SHP77 (cell line): ENCODE results near the gene ACSS1.

Experiments used
- DNase-seq, 2 experiments: peaks; one replicate each; lab custom pipeline; 2025; lab: John Stamatoyannopoulos, UW

Gene ACSS1

DNA sequence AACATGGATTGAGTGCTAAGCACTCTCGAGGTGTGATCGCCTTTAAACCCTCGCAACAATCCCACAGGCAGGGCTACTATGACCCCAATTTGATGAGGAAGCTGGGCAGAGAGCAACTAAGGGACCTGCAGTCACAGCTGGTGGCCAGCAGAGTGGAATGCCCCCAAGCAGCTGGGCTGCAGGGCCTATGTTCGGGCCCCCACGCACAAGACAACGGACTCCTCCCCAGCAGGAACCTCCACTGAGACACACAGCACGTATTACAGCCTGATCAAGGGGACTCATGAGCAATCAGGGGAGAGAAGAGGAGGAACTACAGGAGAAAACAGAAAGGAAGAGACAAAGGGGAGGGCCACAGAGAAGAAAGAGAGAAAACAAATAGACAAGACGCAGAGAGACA lies 87.2 kb downstream of the ACSS1 start:
- no peak for DNase-seq

DNA sequence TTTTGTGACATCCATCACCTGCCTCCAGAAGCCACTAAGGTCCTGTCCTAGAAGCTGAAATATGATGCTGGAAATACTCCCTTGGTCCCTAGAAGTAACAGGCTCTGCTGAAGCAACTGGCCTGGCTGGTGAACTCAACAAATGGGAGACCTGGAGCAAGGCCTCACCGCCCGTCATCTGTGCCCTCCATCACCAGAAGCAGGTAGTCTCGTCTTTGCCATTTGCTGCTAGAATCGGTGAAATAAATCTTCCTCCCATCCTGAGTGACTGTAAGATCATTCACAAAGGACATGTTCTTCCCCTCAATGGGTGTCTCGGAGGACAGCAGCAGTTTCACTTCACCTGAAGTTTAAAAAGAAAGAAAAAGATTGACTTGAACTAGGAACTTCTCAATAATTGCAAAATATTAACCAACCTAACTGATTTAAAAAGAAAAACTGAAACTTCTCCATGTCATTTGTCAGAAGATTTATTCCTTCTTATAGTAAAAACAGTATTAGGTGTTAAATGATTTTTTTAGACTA lies 87.8 kb downstream of the ACSS1 start:
- DNase-seq, result no peak

GRCh38 chr20:24969186-24970029 lies 88.5 kb downstream of the ACSS1 start:
- DNase-seq, result no peak

DNA sequence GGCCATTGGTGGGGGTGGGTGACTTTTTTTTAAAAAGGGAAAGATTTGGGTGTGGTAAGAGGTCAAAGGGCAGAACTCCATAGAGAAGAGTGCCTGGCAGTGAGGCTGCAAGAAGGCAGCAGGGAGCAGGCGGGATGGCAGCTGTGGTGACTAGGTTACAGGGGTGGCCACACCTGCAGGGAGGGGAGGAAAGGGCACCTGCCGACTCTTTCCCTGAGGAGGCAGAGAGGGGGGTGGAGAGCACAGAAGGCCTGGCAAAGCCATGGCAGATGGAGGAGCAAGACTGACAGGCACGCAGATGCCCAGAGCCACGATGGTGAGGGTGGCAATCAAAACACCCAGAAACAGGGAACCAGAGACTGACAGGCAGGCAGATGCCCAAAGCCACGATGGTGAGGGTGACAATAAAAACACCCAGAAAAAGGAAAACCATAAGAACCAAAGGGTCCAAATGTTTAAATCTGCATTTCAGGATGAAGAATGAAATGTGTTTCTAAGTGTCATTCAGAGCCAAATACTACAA lies 89.6 kb downstream of the ACSS1 start:
- peak in 1 of 2 experiments; percentile 32 for DNase-seq

DNA sequence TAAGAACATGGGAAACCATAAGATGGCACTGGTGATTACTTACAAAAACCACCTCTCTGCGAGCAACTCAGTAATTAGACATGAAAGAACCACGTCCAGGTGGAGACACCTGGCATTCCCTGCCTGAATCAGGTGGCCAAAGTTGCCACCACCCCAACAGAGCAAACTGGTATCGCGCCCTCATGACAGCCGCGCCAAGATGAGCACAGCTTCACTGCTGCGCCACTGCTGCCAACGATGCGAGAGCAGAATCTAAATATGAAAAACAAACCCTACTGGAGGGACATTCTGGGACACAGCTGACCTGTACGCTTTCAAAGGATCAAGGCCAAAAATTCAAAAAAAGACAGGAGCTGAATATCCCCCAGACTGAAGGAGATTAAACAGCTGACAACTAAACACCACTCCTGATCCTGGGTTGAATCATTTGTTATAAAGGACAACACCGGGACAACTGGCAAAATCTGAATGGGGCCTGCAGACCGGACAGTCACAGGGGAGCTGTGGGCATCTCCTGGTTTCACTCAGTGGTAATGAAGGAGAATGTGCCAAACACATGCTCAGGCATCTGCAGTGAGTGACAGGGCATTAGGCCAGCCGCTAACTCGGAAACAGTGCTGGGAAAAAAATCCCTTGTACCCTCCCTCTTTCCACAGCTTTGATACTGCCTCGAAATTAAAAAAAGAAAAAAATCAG lies 91.5 kb downstream of the ACSS1 start:
- no peak for DNase-seq

DNA sequence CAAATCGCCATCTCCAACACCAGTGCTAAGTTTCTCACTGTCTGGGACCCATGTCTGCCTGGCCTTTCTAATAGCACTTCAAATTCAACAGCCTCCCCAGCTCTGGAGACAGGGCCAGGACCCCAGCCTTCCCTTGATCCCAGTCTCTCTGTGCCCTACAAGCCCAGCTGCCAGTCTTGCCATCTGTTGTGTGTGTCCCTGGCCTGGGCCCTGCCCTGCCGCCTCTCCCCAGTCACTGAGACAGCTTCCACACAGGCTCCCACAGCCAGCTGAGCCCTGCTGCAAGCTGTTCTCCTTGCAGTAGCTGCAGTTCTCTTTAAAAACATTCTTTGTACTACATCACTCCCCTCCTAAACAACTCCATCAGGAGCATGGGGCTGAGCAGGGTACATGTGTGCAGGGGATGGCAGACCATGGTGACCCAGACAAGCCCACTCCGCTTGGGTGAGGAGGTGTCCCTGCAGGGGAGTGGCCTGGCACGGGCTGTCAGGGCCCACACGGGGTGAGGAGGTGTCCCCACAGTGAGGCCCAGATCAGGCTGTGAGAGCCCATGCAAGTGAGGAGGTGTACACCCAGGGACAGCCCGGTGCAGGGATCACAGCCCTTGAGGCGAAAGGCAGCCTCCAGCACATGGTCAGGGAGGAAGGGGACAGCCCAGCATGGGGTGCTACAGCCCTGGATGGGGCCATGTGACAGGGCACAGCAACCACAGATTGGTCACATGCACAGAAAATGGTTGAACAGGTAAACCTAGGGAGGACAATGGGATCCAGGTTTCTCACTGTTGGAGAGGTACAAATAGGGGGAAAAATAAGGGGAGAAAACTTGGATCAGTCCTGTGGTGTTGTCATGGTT lies 92.6 kb downstream of the ACSS1 start:
- DNase-seq, result no peak

DNA sequence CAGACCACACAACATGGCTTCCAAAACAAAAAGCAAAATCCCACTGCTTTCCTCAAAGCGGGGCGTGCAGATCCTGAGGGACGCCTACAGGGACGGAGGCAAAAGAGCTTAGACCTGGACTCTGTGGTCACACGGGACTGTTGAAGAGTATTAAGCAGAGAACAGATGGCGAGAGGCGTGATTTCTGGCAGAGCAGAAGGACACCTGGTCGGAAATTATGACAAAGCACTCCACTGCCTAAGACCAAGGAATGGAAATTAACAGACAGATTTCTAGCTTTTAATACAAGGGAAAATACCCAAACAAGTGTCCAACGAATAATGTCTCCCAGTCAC lies 93.5 kb downstream of the ACSS1 start:
- no peak for DNase-seq

- DNase-seq, result no peak
These were observed 94.0 kb downstream of the ACSS1 start for GRCh38 chr20:24963672-24964505.

DNA sequence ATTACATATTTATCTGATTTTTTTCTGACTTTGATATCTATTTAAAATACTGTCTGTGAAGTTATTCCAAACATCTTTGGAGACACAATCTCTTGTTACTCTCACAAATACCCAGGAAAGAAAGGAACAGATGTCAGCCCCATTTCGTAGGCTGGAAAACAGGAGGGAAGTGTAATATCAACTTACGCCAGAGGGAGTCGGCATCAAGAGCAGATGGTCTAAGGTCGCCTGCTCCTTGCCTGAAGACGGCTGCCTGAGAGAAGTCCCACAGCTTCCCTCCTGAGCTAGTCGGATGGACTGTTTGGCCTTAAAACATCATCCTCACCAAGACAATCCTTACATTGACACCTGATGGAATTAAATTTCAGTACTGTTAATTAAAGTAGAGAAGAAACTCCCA lies 95.4 kb downstream of the ACSS1 start:
- no peak for DNase-seq

DNA sequence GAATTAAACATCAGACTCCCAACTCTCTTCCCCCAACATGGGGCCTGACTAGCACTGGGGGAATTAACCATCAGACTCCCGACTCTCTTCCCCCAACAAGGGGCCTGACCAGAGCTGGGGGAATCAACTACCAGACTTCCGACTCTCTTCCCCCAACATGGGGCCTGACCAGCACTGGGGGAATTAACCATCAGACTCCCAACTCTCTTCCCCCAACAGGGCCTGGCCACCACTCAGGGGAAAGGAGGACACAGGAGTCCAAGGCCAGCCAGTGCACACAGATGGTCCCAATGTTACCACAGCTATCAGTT lies 95.8 kb downstream of the ACSS1 start:
- no peak for DNase-seq

GRCh38 chr20:24961384-24962181 lies 96.4 kb downstream of the ACSS1 start:
- DNase-seq, result no peak

DNA sequence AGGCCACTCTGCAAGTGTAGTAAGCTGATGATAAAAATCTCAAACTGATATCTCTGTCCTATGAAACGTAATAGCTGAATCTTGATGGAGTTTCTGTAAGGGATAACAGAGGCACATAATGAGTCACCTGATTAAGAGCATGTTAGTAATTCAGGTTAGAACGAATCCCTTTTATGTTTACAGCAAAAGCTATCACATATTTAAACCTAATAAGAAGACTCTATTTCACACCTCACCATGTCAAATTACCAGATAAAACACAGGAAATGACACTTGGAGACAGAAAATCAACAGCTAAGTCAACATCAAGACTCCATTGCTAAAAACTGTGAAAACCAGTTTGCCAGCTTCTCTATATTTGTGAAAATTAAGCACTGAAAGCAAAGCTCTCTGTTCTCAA lies 97.1 kb downstream of the ACSS1 start:
- DNase-seq, result no peak

DNA sequence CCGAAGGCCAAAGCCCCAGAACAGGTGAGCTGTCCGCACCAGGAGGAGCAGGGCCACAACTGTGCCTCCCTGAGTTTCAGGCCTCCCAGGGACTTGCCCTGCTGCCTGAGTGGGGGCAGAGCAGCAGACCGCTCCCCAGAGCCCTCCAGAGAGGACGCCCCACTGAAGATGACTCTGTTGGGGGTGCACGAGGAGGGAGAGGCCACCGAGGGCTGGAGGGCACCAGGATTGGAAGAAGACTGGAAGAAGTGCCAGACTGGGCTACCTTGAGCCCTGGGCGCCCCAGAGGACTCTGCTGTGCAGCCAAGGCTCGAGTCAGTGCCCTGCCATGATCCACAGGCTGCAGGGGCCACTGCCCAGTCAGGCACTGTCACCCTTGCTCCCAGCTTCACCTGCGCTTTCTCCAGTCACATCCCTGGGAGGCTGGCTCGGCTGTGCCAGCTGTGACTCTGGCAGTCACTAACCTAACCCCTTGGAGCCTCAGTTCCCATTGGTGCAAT lies 97.6 kb downstream of the ACSS1 start:
- no peak for DNase-seq

GRCh38 chr20:24959591-24960301 lies 98.2 kb downstream of the ACSS1 start:
- no peak for DNase-seq

- no peak for DNase-seq
These were observed 99.2 kb downstream of the ACSS1 start for GRCh38 chr20:24958506-24959385.

- no peak for DNase-seq
These were observed 100.5 kb downstream of the ACSS1 start for GRCh38 chr20:24957326-24958016.
